HFFc6 (cell line): ENCODE results near the gene PRDM11. TPM values are rescaled to one million over a fixed set of nuclear protein-coding genes. Genes with fewer than 3 reads are reported as not detected.

Experiments
- DNase-seq: peaks from one replicate; pipeline ENCODE4 v3.0.0-alpha.2; 2018
- H3K27ac Mint-ChIP-seq: 2 replicates; pipeline ENCODE4 v1.8.0; 2020; ENCODE audit warnings: mild to moderate bottlenecking, mixed read lengths
- H3K27me3 Mint-ChIP-seq: 2 replicates; pipeline ENCODE4 v1.8.0; 2021; ENCODE audit warnings: mild to moderate bottlenecking, moderate library complexity, mixed read lengths; ENCODE audit not compliant: insufficient read depth
- H3K36me3 Mint-ChIP-seq: 2 replicates; pipeline ENCODE4 v1.8.0; 2021; ENCODE audit warnings: low read depth, mixed read lengths
- H3K4me1 Mint-ChIP-seq: 2 replicates; pipeline ENCODE4 v1.8.0; 2020; ENCODE audit warnings: low read depth, mixed read lengths
- H3K4me3 Mint-ChIP-seq: 2 replicates; pipeline ENCODE4 v1.8.0; 2020; ENCODE audit warnings: mild to moderate bottlenecking, moderate library complexity, mixed read lengths
- H3K9me3 Mint-ChIP-seq: 2 replicates; pipeline ENCODE4 v1.8.0; 2020; ENCODE audit warnings: mild to moderate bottlenecking, mixed read lengths
- CTCF ChIP-seq: fragments of 200-600 bp; sonication (generic); IDR thresholded peaks from 2 replicates; pipeline ENCODE4 v1.5.0; 2021; ENCODE audit warnings: antibody characterized with exemption, mild to moderate bottlenecking
- total RNA-seq, 6 experiments: library from RNA; stranded (reverse); fragmentation: NEBNext Ultra II Directional; extraction: Animal tissue kit (Norgen Biotek cat#: 25700); gene quantifications; 2 replicates in 1 of 6; 3 replicates in 5 of 6; pipeline ENCODE4 v1.2.3, GENCODE V29; 2021

PRDM11 gene
- total RNA-seq, 6 experiments from 2014 or later: 2.0 to 5.6 (median 2.7) TPM

GRCh38 chr11:45210846-45211245, 64.4 kb downstream of the PRDM11 start:
- peaks cover 7% of the 10 kb centered on the region for H3K27me3 Mint-ChIP-seq
- H3K27ac Mint-ChIP-seq: no peak overlapping the region
- H3K9me3 Mint-ChIP-seq: no peaks in the 10 kb centered on the region
- no peaks in the 10 kb centered on the region for H3K4me1 Mint-ChIP-seq
- H3K36me3 Mint-ChIP-seq: no peaks in the 10 kb centered on the region
- TF ChIP-seq CTCF: no peak
- H3K4me3 Mint-ChIP-seq: no peak overlapping the region
- DNase-seq: no peak

- no peak overlapping the region for H3K4me3 Mint-ChIP-seq
- H3K9me3 Mint-ChIP-seq: no peaks in the 10 kb centered on the region
- peak; percentile 2 for DNase-seq
- H3K27me3 Mint-ChIP-seq: peaks cover 13% of the 10 kb centered on the region
- TF ChIP-seq CTCF: peak; percentile 47; the same call in 1 of the 2 replicates
- no peaks in the 10 kb centered on the region for H3K4me1 Mint-ChIP-seq
- H3K36me3 Mint-ChIP-seq: no peaks in the 10 kb centered on the region
- no peak overlapping the region for H3K27ac Mint-ChIP-seq
Measured at GRCh38 chr11:45211732-45212131, 65.3 kb downstream of the PRDM11 start.

GRCh38 chr11:45212566-45213315, 66.3 kb downstream of the PRDM11 start:
- Mint-ChIP-seq H3K27me3 (peaks cover 18% of the 10 kb centered on the region), H3K4me1 (no peaks in the 10 kb centered on the region), H3K36me3 (no peaks in the 10 kb centered on the region), H3K27ac (no peak overlapping the region), H3K9me3 (no peaks in the 10 kb centered on the region), H3K4me3 (no peak overlapping the region)
- TF ChIP-seq CTCF: no peak
- no peak for DNase-seq

GRCh38 chr11:45213316-45213665, 66.9 kb downstream of the PRDM11 start:
- H3K27me3 Mint-ChIP-seq: peaks cover 18% of the 10 kb centered on the region
- no peaks in the 10 kb centered on the region for H3K4me1 Mint-ChIP-seq
- H3K36me3 Mint-ChIP-seq: no peaks in the 10 kb centered on the region
- DNase-seq: no peak
- TF ChIP-seq CTCF: no peak
- no peak overlapping the region for H3K4me3 Mint-ChIP-seq
- H3K9me3 Mint-ChIP-seq: no peaks in the 10 kb centered on the region
- H3K27ac Mint-ChIP-seq: no peak overlapping the region

- H3K27me3 Mint-ChIP-seq: peaks cover 18% of the 10 kb centered on the region
- no peak for TF ChIP-seq CTCF
- H3K9me3 Mint-ChIP-seq: no peaks in the 10 kb centered on the region
- H3K36me3 Mint-ChIP-seq: no peaks in the 10 kb centered on the region
- no peak overlapping the region for H3K27ac Mint-ChIP-seq
- H3K4me1 Mint-ChIP-seq: no peaks in the 10 kb centered on the region
- no peak overlapping the region for H3K4me3 Mint-ChIP-seq
- no peak for DNase-seq
Measured at GRCh38 chr11:45213717-45214116, 67.3 kb downstream of the PRDM11 start.
